Testis (tissue), 3 donors: ENCODE measurements around the gene PPP2R5B. TPM values are rescaled to one million over a fixed set of nuclear protein-coding genes. Genes with fewer than 3 reads are reported as not detected.

ENCODE experiments used
- DNase-seq: peaks from one replicate; pipeline ENCODE4 v3.0.0-alpha.2; 2019
- H3K27ac ChIP-seq, 2 donors: fragments of 200-600 bp; sonication (generic); one replicate each; pipeline ENCODE4 v1.5.1; 2019
- H3K27me3 ChIP-seq: fragments of 200-600 bp; sonication (generic); one replicate; pipeline ENCODE4 v1.5.1; 2019
- H3K36me3 ChIP-seq: fragments of 200-600 bp; sonication (generic); one replicate; pipeline ENCODE4 v1.5.1; 2017; ENCODE audit warnings: low read depth; ENCODE audit errors: missing control alignments
- H3K4me1 ChIP-seq: fragments of 200-600 bp; sonication (generic); one replicate; pipeline ENCODE4 v1.5.1; 2019
- H3K4me3 ChIP-seq, 2 donors: fragments of 200-600 bp; sonication (generic); one replicate each; pipeline ENCODE4 v1.5.1; 2017 to 2019
- H3K9me3 ChIP-seq: fragments of 200-600 bp; sonication (generic); one replicate; pipeline ENCODE4 v1.5.1; 2017
- CTCF ChIP-seq, 3 experiments: fragments of 450-650 bp in 2 of 3; fragments of 200-600 bp in 1 of 3; sonication (generic) in 1 of 3; IDR thresholded peaks; one replicate each; pipeline ENCODE4 v1.5.1; 2016 to 2019; ENCODE audit warnings: antibody characterized with exemption in 3 of 3, mild to moderate bottlenecking in 2 of 3, moderate library complexity in 1 of 3
- POLR2A ChIP-seq: fragments of 450-650 bp; IDR thresholded peaks from one replicate; pipeline ENCODE4 v1.6.1; 2017; ENCODE audit warnings: antibody characterized with exemption, mild to moderate bottlenecking, moderate library complexity
- WGBS, 2 donors: methylation state at CpG; one replicate each; pipeline ENCODE4 v1.1.5; 2018; 5-methylcytosine and 5-hydroxymethylcytosine counted together
- intact Hi-C: fragments of 100-400 bp; cut with DNase I; formaldehyde crosslinking; loops from one replicate; pipeline ENCODE4 v1.15.1; 2023; ENCODE audit warnings: low total_unique reads
- polyA plus RNA-seq: library from polyadenylated mRNA; stranded (reverse); fragments of 350-450 nt; fragmentation: Illumina TruSeq; extraction: RNeasy Lipid Tissue Mini Kit (QIAGEN cat#74804); gene quantifications from one replicate; pipeline ENCODE4 v1.2.3, GENCODE V29; 2014; ENCODE audit warnings: low read depth, low replicate concordance; ENCODE audit not compliant: insufficient read depth
- total RNA-seq, 2 donors: library from RNA; depleted of rRNA; stranded (reverse); fragments of >200 nt; gene quantifications; one replicate each; pipeline ENCODE4 v1.2.3, GENCODE V29; 2016

The PPP2R5B gene
- total and polyA plus RNA-seq, 3 donors from 2014 or later: 9.9 to 26.2 (median 19.4) TPM

- Histone ChIP-seq H3K36me3 (no peaks in the 10 kb centered on the region), H3K27me3 (no peaks in the 10 kb centered on the region), H3K4me3 (no peak overlapping the region), H3K27ac (peak overlapping the region; percentile 77 to 87), H3K4me1 (peaks cover 43% of the 10 kb centered on the region), H3K9me3 (no peaks in the 10 kb centered on the region)
- intact Hi-C loops: no loop called here
- peak; percentile 57 for DNase-seq
- no peak for TF ChIP-seq CTCF (IDR thresholded peaks at IDR 0.05)
- TF ChIP-seq POLR2A: no peak
- 36 to 46% methylated on average over 14 of the region's 14 CpGs for WGBS, 2 donors
These were observed 44.1 kb upstream of the PPP2R5B start for GRCh38 chr11:64880240-64881001.

DNA sequence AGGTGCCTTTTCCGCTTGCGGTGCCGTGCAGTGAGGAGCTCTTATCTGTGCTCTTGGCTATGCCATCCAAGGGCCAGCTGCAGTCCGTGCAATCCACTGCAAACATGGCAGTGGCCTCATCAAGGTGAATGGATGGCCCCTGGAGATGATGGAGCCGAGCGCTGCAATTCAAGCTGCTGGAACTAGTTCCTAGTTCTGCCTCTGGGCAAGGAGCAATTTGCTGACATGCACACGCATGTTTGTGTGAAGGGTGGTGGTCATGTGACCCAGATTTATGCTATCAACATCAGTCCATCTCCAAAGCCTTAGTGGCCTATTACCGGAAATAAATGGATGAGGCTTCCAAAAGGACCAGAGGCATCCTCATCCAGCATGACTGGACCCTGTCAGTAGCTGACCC is 43.0 kb upstream of the PPP2R5B start:
- Histone ChIP-seq H3K4me3 (no peak overlapping the region), H3K27ac (no peak overlapping the region), H3K4me1 (peaks cover 33% of the 10 kb centered on the region), H3K9me3 (no peaks in the 10 kb centered on the region), H3K36me3 (no peaks in the 10 kb centered on the region), H3K27me3 (no peaks in the 10 kb centered on the region)
- 88 to 92% methylated on average over 8 of the region's 8 CpGs for WGBS, 2 donors
- DNase-seq: no peak
- intact Hi-C loops: no loop called here
- TF ChIP-seq POLR2A: no peak
- TF ChIP-seq CTCF (IDR thresholded peaks at IDR 0.05): no peak

DNA sequence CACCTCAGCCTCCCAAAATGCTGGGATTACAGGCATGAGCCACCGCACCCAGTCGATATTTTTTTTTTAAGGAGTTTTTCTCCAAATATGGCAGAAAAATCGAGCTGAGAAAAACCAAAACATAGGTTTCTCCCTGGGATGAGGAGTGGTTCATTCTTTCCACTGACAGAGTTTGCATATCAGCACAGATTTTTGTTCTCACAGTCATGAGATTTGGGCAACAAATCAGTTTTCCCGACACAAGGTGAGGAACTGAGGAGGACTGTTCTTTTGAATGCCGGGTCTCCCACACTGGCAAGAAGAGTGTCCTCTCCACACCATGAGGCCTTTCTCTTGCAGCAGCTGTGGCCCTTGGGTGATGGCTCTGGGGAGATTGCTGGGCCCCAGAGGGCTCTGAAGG is 42.2 kb upstream of the PPP2R5B start:
- DNase-seq: no peak
- peaks cover 25% of the 10 kb centered on the region for H3K4me1 ChIP-seq
- H3K27me3 ChIP-seq: no peaks in the 10 kb centered on the region
- WGBS, 2 donors: 74% methylated on average over 5 of the region's 5 CpGs
- intact Hi-C loops: no loop called here
- no peak overlapping the region for H3K4me3 ChIP-seq
- peak overlapping the region in 1 of 2 donors; percentile 35 for H3K27ac ChIP-seq
- no peaks in the 10 kb centered on the region for H3K36me3 ChIP-seq
- TF ChIP-seq CTCF (IDR thresholded peaks at IDR 0.05): no peak
- TF ChIP-seq POLR2A: no peak
- no peaks in the 10 kb centered on the region for H3K9me3 ChIP-seq

GRCh38 chr11:64883575-64883974 is 40.9 kb upstream of the PPP2R5B start:
- peaks cover 26% of the 10 kb centered on the region for H3K4me1 ChIP-seq
- no peak overlapping the region for H3K27ac ChIP-seq
- H3K9me3 ChIP-seq: no peaks in the 10 kb centered on the region
- no peaks in the 10 kb centered on the region for H3K27me3 ChIP-seq
- 64% methylated on average over 5 of the region's 5 CpGs; no CpG with 5 or more reads in 1 of the 2 donors for WGBS, 2 donors
- no peak overlapping the region for H3K4me3 ChIP-seq
- DNase-seq: no peak
- intact Hi-C loops: no loop called here
- TF ChIP-seq CTCF (IDR thresholded peaks at IDR 0.05): no peak
- TF ChIP-seq POLR2A: no peak
- no peaks in the 10 kb centered on the region for H3K36me3 ChIP-seq

DNA sequence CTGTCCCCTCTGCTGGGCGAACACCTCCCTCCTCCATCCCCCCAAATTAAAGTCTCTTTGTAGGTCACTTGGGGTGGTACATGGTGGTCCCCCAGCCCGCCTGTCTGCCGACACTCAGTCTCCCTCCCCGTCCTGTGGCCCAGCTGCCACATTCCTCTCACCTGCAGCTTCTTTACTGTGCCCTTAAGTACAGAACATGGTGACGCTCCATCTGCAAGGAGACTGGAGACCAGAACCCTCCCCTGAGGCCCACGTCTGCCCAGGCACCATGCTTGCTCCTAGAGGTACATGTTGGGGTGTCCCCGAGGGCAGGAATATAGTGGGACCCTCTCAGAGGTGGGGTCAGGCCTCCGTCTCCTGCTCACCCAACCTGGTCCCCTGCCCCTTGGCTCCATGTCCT is 40.5 kb upstream of the PPP2R5B start:
- 88 to 94% methylated on average over 5 to 8 of the region's 8 CpGs for WGBS, 2 donors
- TF ChIP-seq CTCF (IDR thresholded peaks at IDR 0.05) (no peak), POLR2A (no peak)
- Histone ChIP-seq H3K27me3 (no peaks in the 10 kb centered on the region), H3K4me3 (no peak overlapping the region), H3K4me1 (peaks cover 26% of the 10 kb centered on the region), H3K27ac (no peak overlapping the region), H3K36me3 (no peaks in the 10 kb centered on the region), H3K9me3 (no peaks in the 10 kb centered on the region)
- intact Hi-C loops: no loop called here
- DNase-seq: no peak
